ENCODE measurements around the gene NUP93. TPM values are rescaled to one million over a fixed set of nuclear protein-coding genes. Genes with fewer than 3 reads are reported as not detected.

The NUP93 gene
- total RNA-seq, 1 experiment from 2014 or later, result 165 TPM

DNA sequence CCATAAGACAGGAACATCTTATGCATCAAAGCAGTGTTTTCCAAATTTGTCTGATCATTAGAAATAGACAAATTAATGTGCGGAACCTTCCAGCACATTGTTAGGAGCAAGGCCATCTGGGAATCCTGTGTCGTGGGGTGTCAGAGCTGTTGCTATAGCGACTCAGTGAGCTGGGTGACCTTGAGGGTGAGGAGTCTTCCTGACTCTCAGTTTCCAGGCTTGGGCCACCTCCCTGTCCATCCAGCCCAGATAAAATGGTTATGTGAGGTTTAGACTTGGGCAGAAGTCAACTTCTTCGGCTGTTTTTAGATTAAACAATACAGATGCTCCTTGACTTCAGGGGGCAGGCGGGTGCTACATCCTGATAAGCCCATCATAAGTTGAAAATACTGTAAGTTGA is 27.1 kb upstream of the NUP93 start:
- Histone ChIP-seq H3K14ac (ENCODE audit: insufficient read depth, low read length) (no peak overlapping the region), H3K79me2 (ENCODE audit: insufficient read depth, low read length) (no peaks in the 10 kb centered on the region), H3K56ac (ENCODE audit: insufficient read length, low read depth, low read length) (no peak overlapping the region), H2BK120ac (ENCODE audit: low read depth, low read length, poor library complexity, severe bottlenecking) (no peak overlapping the region), H3K23me2 (ENCODE audit: insufficient read length, low read depth, low read length, poor library complexity, severe bottlenecking) (no peaks in the 10 kb centered on the region), H3K23ac (ENCODE audit: insufficient read length, low read depth, low read length) (no peak overlapping the region), H3K27ac (ENCODE audit: insufficient read length, low read depth, low read length) (no peak overlapping the region), H3K27me3 (ENCODE audit: insufficient read depth, low read length) (no peaks in the 10 kb centered on the region), H2BK12ac (ENCODE audit: insufficient read length, low read depth, low read length) (no peak overlapping the region), H2BK20ac (ENCODE audit: low read depth, low read length, poor library complexity, severe bottlenecking) (no peak overlapping the region), H4K91ac (ENCODE audit: insufficient read length, low read depth, low read length) (no peak overlapping the region), H3K79me1 (ENCODE audit: insufficient read depth, low read depth, low read length, poor library complexity, severe bottlenecking) (no peaks in the 10 kb centered on the region), H3K9ac (ENCODE audit: extremely low read depth, insufficient read length, low read length) (no peak overlapping the region), H3K4me2 (ENCODE audit: insufficient read depth, insufficient read length, low read length) (no peak overlapping the region), H2BK15ac (ENCODE audit: low read depth, low read length) (no peak overlapping the region), H4K20me1 (ENCODE audit: control insufficient read depth, insufficient read depth, insufficient read length) (no peaks in the 10 kb centered on the region), H3T11ph (ENCODE audit: low read length) (no peak overlapping the region), H3K4ac (ENCODE audit: low read depth, low read length) (no peak overlapping the region), H3K4me1 (ENCODE audit: insufficient read depth, low read length) (peaks cover 6% of the 10 kb centered on the region), H4K8ac (replicated peaks; ENCODE audit: insufficient read length, low read depth, low read length) (no peak overlapping the region), H4K5ac (ENCODE audit: insufficient read length, low read depth, low read length) (no peak overlapping the region), H3K9me3 (ENCODE audit: control insufficient read depth, low read depth, low read length) (no peaks in the 10 kb centered on the region), H2BK5ac (ENCODE audit: insufficient read length, low read length) (no peak overlapping the region), H2AK5ac (ENCODE audit: insufficient read length, low read length) (no peak overlapping the region), H2AFZ (ENCODE audit: low read length) (no peak overlapping the region), H3K18ac (ENCODE audit: insufficient read length, low read depth, low read length) (no peak overlapping the region)
- TF ChIP-seq, protein P1, sequence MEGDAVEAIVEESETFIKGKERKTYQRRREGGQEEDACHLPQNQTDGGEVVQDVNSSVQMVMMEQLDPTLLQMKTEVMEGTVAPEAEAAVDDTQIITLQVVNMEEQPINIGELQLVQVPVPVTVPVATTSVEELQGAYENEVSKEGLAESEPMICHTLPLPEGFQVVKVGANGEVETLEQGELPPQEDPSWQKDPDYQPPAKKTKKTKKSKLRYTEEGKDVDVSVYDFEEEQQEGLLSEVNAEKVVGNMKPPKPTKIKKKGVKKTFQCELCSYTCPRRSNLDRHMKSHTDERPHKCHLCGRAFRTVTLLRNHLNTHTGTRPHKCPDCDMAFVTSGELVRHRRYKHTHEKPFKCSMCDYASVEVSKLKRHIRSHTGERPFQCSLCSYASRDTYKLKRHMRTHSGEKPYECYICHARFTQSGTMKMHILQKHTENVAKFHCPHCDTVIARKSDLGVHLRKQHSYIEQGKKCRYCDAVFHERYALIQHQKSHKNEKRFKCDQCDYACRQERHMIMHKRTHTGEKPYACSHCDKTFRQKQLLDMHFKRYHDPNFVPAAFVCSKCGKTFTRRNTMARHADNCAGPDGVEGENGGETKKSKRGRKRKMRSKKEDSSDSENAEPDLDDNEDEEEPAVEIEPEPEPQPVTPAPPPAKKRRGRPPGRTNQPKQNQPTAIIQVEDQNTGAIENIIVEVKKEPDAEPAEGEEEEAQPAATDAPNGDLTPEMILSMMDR (conservative IDR thresholded peaks at IDR 0.05), result no peak
- H3K9me3 Mint-ChIP-seq, result peaks cover 2 to 3% of the 10 kb centered on the region in 2 experiments; a peak in 3 of 5 replicates
- peaks cover 8% of the 10 kb centered on the region for H3K27me3 Mint-ChIP-seq (ENCODE audit: low read depth)
- peaks cover 9% of the 10 kb centered on the region in 2 experiments for H3K4me1 Mint-ChIP-seq
- H3K36me3 Mint-ChIP-seq (ENCODE audit: insufficient read depth in 1 of 3, low read depth in 3 of 3), result peaks cover 0 to 4% (median 0%) of the 10 kb centered on the region in 3 experiments; a peak in 4 of 7 replicates
- H3K27ac Mint-ChIP-seq, result no peak overlapping the region
- H3K4me3 Mint-ChIP-seq, result no peak overlapping the region
- WGBS (ENCODE audit: extremely low coverage, insufficient read length, low lambda C conversion rate), result no CpG with 5 or more reads among the region's 5 CpGs
- DNase-seq, result no peak

Data from H9 (cell line).